Measurements from ENCODE around the gene TBC1D22B.

Gene TBC1D22B

DNA sequence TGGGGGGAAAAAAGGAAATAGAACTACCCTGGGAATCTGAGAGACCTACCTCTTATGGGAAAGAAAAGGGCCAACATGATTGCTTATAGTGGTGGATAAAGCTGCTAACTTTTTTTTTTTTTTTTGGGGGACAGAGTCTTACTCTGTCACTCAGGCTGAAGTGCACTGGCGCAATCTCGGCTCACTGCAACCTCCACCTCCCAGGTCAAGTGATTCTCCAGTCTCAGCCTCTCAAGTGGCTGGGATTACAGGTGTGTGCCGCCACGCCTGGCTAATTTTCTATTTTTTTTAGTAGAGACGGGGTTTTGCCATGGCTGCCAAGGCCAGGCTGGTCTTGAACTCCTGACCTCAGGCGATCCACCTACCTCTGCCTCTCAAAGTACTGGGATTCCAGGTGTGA lies 39.5 kb upstream of the TBC1D22B start:
- TF ChIP-seq CTCF (IDR thresholded peaks at IDR 0.05; ENCODE audit: low read depth, low read length) = no peak
- DNase-seq (ENCODE audit: extremely low read depth, low read depth) = no peak

GRCh38 chr6:37218511-37218910 lies 39.1 kb upstream of the TBC1D22B start:
- DNase-seq (ENCODE audit: extremely low read depth, low read depth) = no peak
- TF ChIP-seq CTCF (IDR thresholded peaks at IDR 0.05; ENCODE audit: low read depth, low read length) = no peak

DNA sequence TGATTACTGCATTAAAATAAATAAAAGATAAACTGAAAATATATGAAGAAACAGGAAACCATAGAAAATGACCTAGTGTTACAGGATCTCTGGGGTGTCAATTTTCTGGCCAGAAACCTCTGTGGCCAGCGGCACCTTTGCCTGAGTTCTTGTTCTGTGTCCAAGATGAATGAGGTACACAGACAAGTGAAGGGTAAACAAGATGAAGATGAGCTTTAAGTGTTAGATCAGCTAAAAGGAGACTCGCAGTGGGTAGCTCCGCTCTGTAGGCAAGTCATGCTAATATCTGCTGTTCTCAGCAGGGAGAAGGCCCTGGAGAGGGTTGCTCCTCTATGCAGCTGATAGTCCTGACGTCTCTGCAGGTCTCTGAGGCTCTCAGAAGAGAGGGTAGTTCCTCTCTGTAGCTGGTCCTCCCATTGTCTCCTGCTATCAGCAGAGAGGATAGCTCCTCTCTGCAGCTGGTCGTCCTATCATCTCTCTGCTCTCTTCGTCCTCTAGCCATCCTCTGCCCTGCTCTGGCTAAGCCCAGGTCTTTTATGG lies 35.9 kb upstream of the TBC1D22B start:
- no peak for TF ChIP-seq CTCF (IDR thresholded peaks at IDR 0.05; ENCODE audit: low read depth, low read length)
- DNase-seq (ENCODE audit: extremely low read depth, low read depth) = no peak

GRCh38 chr6:37222125-37222967 lies 35.2 kb upstream of the TBC1D22B start:
- DNase-seq (ENCODE audit: extremely low read depth, low read depth) = no peak
- no peak; the same call in 1 of the 2 replicates for TF ChIP-seq CTCF (IDR thresholded peaks at IDR 0.05; ENCODE audit: low read depth, low read length)

GRCh38 chr6:37222992-37223391 lies 34.6 kb upstream of the TBC1D22B start:
- no peak for DNase-seq (ENCODE audit: extremely low read depth, low read depth)
- no peak for TF ChIP-seq CTCF (IDR thresholded peaks at IDR 0.05; ENCODE audit: low read depth, low read length)

DNA sequence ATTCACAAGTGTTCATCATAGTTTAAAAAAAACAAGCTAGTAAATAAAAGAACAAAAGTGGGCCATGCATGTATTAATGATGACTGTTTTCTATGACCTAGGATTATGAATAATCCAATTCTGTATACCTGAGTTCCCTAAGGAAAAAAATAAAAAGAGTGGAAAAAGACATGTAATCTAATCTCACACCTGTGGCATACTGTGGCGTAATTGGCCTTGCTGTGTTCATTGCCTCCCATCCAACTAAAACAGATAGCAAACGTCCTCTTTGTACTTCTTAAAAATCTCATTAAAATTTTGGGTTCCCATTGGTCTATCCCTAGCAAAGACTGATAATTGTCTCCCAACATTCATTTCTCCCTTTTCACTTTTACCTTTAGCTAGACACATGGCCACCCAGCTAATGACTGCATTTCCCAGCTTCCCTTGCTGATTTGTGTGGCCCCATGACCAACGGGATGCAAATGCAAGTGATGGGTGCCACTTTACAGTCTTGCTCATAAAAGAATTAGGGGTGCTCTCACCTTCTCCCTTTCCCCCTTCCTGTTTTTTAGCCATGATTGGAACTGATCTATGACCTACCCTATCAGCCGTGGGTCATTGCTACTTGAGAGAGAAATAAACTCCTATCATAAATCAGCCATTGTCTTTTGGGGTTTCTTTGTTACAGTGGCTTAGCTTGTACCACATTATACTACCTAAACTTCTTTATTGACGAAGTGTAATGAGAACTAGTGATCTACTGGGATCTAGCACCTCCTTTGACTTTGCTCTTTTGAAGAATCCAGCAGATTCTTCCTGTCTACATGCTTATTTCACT lies 32.0 kb upstream of the TBC1D22B start:
- no peak for DNase-seq (ENCODE audit: extremely low read depth, low read depth)
- no peak for TF ChIP-seq CTCF (IDR thresholded peaks at IDR 0.05; ENCODE audit: low read depth, low read length)

- TF ChIP-seq CTCF (IDR thresholded peaks at IDR 0.05; ENCODE audit: low read depth, low read length) = no peak
Measured at GRCh38 chr6:37230104-37230503, 27.5 kb upstream of the TBC1D22B start.

More at GRCh38 chr6:37230104-37230503, 27.5 kb upstream of the TBC1D22B start:
- no peak for DNase-seq (ENCODE audit: extremely low read depth, low read depth)

All from AG09319 (cell line).